H54 (cell line): ENCODE measurements around the gene DISP1.

Experiments
- DNase-seq: peaks from one replicate; pipeline ENCODE4 v3.0.0; 2011; ENCODE audit warnings: low spot score, mixed read lengths; ENCODE audit not compliant: insufficient read length
- FAIRE-seq: peaks from 3 replicates; lab custom pipeline; 2011; peaks lifted over from hg19 to GRCh38; lab: Jason Lieb, UNC
- POLR2A ChIP-seq: IDR thresholded peaks from 2 replicates; pipeline ENCODE4 v1.6.1; 2011; ENCODE audit warnings: low read depth, mild to moderate bottlenecking, low read length

The DISP1 gene

DNA sequence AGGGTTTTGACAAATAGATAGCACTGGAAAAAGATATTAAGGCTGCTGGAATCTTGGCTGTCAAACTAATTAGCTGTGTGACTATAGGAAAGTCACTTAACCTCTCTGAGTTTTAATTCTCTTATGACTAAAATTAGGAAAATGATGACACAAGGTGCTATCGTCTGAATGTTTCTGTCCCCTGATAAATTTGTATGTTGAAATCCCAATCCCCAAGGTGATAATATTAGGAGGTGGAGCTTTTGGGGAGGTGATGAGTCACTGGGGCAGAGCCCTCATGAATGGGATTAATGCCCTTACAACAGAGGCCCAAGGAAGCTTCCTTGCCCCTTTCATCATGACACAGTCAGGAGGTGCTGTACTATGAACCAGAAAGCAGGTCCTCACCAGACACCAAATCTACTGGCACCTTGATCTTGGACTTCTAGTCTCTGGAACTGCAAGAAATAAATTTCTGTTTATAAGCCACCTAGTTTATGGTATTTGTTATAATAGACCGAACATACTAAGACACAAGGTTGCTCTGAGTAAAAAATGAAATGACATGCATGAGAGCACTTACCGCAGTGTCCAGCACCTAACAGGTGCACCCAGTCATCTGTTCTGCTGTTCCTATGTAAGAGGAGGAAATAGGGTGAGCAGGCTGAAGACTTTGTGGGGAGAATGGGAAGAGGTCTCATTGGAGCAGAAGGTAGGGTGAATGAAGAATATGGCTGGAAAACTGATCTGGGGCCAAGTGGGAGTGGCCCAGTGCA is 26.3 kb upstream of the DISP1 start:
- DNase-seq, result no peak
- no peak for FAIRE-seq

DNA sequence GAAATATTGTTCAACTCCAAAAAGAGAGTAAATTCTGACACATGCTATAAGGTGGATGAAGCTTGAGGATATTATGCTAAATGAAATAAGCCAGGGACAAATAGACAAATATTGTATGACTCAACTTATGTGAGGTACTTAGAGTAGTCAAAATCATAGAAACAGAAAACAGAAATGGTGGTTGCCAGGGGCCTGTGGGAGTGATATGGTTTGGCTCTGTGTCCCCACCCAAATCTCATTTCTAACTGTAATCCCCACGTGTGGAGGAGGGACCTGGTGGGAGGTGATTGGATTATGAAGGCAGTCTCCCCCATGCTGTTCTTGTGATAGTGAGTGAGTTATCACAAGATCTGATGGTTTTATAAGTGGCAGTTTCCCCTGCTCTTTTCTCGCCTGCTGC is 24.7 kb upstream of the DISP1 start:
- FAIRE-seq, result no peak
- no peak for DNase-seq
- no peak for TF ChIP-seq POLR2A

More for the DNA sequence above, 26.3 kb upstream of the DISP1 start:
- no peak for TF ChIP-seq POLR2A

DNA sequence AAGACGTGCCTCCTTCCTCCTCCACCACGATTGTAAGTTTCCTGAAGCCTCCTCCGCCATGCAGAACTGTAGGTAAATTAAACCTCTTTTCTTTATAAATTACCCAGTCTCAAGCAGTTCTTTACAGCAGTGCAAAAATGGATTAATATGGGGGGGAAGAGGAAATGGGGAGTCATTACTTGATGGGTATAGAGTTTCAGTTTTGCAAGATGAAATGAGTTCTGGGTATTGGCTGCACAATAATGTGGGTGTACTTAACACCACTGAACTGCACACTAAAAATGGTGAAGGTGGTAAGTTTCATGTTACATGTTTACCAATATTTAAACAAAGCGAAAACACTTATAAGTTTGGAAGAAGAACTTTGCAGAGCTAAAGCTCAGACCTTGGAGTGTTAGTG is 24.3 kb upstream of the DISP1 start:
- DNase-seq (no peak), FAIRE-seq (no peak)
- TF ChIP-seq POLR2A, result no peak

GRCh38 chr1:222791006-222791710 is 23.7 kb upstream of the DISP1 start:
- FAIRE-seq (no peak), DNase-seq (no peak)
- no peak for TF ChIP-seq POLR2A

GRCh38 chr1:222792744-222793143 is 22.1 kb upstream of the DISP1 start:
- no peak for FAIRE-seq
- no peak for DNase-seq
- no peak for TF ChIP-seq POLR2A

DNA sequence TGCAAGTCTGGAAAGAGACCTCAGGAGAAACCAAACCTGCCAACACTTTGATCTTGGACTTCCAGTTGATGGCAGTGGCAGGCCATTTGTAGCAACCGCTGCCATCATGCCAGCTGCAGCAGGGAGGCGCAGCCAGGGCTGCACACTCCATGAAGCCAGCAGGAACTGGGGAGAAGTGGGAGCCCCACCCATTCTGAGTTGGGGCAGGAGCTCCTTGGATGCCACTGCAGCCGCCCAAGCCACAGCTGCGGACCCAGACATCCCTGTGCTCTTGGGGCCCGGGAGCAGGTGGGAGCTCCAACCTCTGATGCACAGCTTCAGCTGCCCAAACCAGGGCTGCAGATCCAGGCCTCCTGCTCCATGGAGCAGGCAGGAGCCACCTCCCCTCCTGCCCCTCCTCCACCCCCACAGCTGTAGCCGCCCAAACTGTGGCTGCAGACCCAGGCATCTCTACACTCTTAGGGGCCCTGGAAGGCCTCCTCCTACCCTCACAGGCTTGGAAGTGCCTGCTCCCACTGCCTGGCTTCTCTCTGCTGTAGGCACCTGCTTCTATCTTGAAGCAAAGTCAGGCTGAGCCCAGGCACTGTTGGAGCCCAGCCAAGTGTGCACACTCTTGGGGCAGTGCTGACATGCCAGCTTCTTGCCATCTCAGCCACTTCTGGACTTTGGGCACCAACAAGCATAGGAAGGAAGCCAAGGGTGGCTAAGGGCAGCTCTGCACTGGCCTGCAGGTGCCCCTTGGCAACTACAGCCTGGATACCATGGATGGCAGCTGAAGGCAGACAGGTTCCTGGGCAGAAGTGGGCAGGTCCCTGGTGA is 20.0 kb upstream of the DISP1 start:
- DNase-seq, result no peak
- no peak for FAIRE-seq
- no peak for TF ChIP-seq POLR2A

DNA sequence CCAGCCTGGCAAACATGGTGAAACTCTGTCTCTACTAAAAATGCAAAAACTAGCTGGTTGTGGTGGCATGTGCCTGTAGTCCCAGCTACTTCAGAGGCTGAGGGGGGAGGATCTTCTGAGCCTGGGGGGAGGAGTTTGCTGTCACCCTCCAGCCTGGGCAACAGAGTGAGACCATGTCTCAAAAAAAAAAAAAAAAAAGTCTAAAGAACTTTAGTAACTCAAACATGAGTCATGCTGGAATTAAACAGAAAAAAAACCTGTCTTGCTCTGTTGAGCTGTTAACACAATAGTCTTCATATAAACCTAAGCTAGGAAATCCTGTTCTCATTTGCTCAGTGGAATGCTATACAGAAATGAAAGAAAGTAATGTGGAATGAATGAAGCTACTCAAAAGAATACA is 16.7 kb upstream of the DISP1 start:
- TF ChIP-seq POLR2A, result no peak
- FAIRE-seq, result no peak
- no peak for DNase-seq

- FAIRE-seq (no peak), DNase-seq (no peak)
- no peak for TF ChIP-seq POLR2A
These were observed 15.9 kb upstream of the DISP1 start for GRCh38 chr1:222798975-222799374.

DNA sequence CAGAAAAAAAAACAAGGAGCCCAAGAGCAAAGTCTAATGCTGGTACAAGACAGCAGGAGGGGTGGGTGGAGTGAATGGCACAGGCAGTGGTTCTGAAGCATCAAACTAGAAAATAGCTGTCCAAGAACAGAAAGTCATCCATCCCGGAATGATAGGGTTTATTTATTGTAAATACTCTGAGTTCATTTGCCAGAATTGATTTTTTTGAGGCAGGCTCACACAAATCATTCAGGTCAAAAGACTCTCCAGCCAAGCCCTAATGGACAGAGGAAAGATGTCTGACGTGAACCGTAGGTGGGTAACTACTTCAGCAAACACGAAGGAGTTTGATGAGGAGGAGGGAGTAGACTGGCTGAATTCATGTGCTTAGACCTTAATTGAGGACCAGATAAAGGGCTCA is 13.8 kb upstream of the DISP1 start:
- FAIRE-seq (no peak), DNase-seq (no peak)
- TF ChIP-seq POLR2A, result no peak

GRCh38 chr1:222811671-222812070 is 3.2 kb upstream of the DISP1 start:
- no peak for DNase-seq
- no peak for FAIRE-seq

DNA sequence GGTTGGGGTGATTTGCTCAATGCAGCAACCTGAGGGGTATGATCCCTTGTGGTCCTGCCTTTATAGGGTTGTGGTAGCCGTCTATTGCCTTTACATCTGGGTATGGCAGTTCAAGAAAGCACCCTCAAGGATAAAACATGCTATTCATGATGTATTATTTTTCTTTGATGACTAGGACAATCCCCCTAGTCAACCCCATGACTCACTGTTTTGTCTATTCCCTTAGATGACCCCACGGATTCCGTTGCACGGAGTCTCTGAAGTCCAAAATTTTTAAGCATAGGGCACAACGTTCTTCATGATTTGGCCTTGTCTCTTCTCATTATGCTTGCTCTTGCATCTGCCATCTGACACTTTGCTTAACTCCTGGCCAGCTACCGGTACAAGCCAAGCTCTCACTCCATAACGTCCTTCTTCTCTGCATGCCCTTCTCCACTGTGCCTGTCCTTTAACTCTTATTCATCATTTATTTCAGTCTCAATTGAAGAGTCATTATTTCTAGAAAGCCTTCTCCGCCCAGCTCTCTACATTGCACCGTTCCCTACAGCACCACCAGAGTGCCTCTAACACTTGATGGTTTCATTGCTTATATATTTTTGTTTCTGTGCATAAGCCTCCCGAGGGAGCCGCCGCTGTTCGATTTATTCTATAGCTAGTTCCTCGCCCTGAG is 838 bp upstream of the DISP1 start:
- no peak for FAIRE-seq
- DNase-seq, result no peak
- no peak for TF ChIP-seq POLR2A

More at GRCh38 chr1:222811671-222812070, 3.2 kb upstream of the DISP1 start:
- no peak for TF ChIP-seq POLR2A

DNA sequence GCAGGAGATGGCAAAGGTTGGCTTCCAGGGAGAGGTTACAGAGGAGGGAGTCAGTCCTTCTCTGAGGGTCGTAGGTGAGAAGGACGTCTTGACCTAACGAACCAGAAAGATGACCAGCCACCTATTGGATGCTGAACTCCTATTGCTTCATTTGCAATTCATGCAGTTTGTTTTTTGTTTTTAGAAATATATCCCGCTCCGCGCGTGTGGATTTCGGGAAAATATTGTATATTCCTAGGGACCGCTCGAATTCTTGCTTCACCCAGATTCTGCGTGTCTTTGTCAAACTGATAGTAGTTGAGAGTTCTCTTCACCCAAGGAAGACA is 564 bp downstream of the DISP1 start:
- no peak for DNase-seq
- no peak for TF ChIP-seq POLR2A
- no peak for FAIRE-seq

- TF ChIP-seq POLR2A, result no peak
- DNase-seq (peak; percentile 75), FAIRE-seq (peak; percentile 80)
These were observed 2.7 kb downstream of the DISP1 start for GRCh38 chr1:222817529-222817928.

DNA sequence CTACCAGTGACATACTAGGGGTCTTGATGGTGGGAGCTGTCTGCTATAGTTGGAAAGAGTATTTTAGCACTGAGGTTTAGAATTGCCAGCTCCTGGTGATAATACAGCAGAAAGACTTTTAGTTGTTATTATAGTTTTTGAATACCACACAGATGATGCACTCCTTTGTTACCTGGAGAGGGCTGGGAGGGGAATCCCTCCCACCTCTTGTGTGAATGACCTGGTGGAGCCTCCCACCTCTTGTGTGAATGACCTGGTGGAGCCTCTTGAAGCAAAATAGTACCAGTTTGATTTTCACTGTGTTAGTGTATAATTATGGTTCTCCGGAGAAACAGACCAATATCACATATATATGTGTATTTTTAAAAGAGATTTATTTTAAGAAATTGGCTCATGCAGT is 3.3 kb downstream of the DISP1 start:
- no peak for TF ChIP-seq POLR2A
- DNase-seq, result no peak
- no peak for FAIRE-seq
